HG03108 (cell line): Measurements from ENCODE around the gene CDC7.
"Not testable (repeated sequence)": the region's sequence is repeated elsewhere in the genome, so short reads cannot be mapped to it uniquely, and the experiment has no call there.

Source experiments
- ATAC-seq: cut with Tn5 transposase; IDR thresholded peaks from one replicate; pipeline ENCODE4 v1.9.1; 2021; ENCODE audit warnings: moderate library complexity; ENCODE audit not compliant: unreplicated experiment

The CDC7 gene

GRCh38 chr1:91500756-91501522 lies at the start of gene CDC7:
CDC7 (plus strand) TSS chr1:91500851; CDS start chr1:91501717, 866 bp downstream.
- peak; percentile 81 for ATAC-seq

- ATAC-seq = no peak
These were observed 46.5 kb upstream of the CDC7 start for GRCh38 chr1:91454136-91454535.

- ATAC-seq = no peak
These were observed 45.3 kb upstream of the CDC7 start for GRCh38 chr1:91455334-91455733.

GRCh38 chr1:91455896-91456295 lies 44.8 kb upstream of the CDC7 start:
- ATAC-seq = no peak

- not testable (repeated sequence) for ATAC-seq
These were observed 35.3 kb upstream of the CDC7 start for GRCh38 chr1:91465350-91465749.

GRCh38 chr1:91476533-91477217 lies 24.0 kb upstream of the CDC7 start:
- no peak for ATAC-seq

GRCh38 chr1:91487469-91487868 lies 13.2 kb upstream of the CDC7 start:
- ATAC-seq = no peak

- no peak for ATAC-seq
These were observed 10.2 kb upstream of the CDC7 start for GRCh38 chr1:91490501-91490900.

- no peak for ATAC-seq
These were observed 2.6 kb upstream of the CDC7 start for GRCh38 chr1:91498035-91498434.

- ATAC-seq = no peak
These were observed 2.0 kb upstream of the CDC7 start for GRCh38 chr1:91498498-91499245.

- no peak for ATAC-seq
These were observed 1.3 kb upstream of the CDC7 start for GRCh38 chr1:91499346-91499745.

- ATAC-seq = peak; percentile 6
These were observed 521 bp upstream of the CDC7 start for GRCh38 chr1:91499904-91500755.

- peak; percentile 7 for ATAC-seq
These were observed 836 bp downstream of the CDC7 start for GRCh38 chr1:91501523-91501851.

- ATAC-seq = no peak
These were observed 1.5 kb downstream of the CDC7 start for GRCh38 chr1:91501971-91502671.

GRCh38 chr1:91502672-91503184 lies 2.1 kb downstream of the CDC7 start:
- no peak for ATAC-seq

GRCh38 chr1:91503332-91503900 lies 2.8 kb downstream of the CDC7 start:
- no peak for ATAC-seq

GRCh38 chr1:91503975-91504530 lies 3.4 kb downstream of the CDC7 start:
- no peak for ATAC-seq

GRCh38 chr1:91505086-91505485 lies 4.4 kb downstream of the CDC7 start:
- ATAC-seq = no peak

- no peak for ATAC-seq
These were observed 5.4 kb downstream of the CDC7 start for GRCh38 chr1:91506071-91506470.
